HUES6 (cell line): Measurements from ENCODE around the gene RIN3.

Experiments
- H3K27ac ChIP-seq: 2 replicates; pipeline ENCODE4 v1.7.0; 2013; ENCODE audit warnings: low read depth, mild to moderate bottlenecking, low read length, inconsistent platforms
- H3K27me3 ChIP-seq: 2 replicates; pipeline ENCODE4 v1.6.1; 2013; ENCODE audit warnings: low read length; ENCODE audit not compliant: control insufficient read depth, insufficient read depth
- H3K36me3 ChIP-seq: 2 replicates; pipeline ENCODE4 v1.6.1; 2013; ENCODE audit warnings: low read length; ENCODE audit not compliant: control insufficient read depth, insufficient read depth
- H3K4me1 ChIP-seq: 2 replicates; pipeline ENCODE4 v1.6.1; 2013; ENCODE audit warnings: low read length; ENCODE audit not compliant: control insufficient read depth, insufficient read depth
- H3K4me3 ChIP-seq: 2 replicates; pipeline ENCODE4 v1.5.1; 2013; ENCODE audit warnings: low read depth, low read length
- H3K9ac ChIP-seq: one replicate; pipeline ENCODE4 v1.6.1; 2013; ENCODE audit warnings: mild to moderate bottlenecking, low read length
- H3K9me3 ChIP-seq: 2 replicates; pipeline ENCODE4 v1.6.1; 2013; ENCODE audit warnings: low read depth, low read length; ENCODE audit not compliant: control insufficient read depth, insufficient read depth

RIN3 gene

GRCh38 chr14:92489394-92490238 lies 24.0 kb upstream of the RIN3 start:
- Histone ChIP-seq H3K4me1 (peaks cover 5% of the 10 kb centered on the region; the same call in 1 of the 2 replicates), H3K4me3 (no peak overlapping the region), H3K27me3 (no peaks in the 10 kb centered on the region), H3K9me3 (no peaks in the 10 kb centered on the region), H3K9ac (no peak overlapping the region), H3K27ac (no peak overlapping the region), H3K36me3 (no peaks in the 10 kb centered on the region)

GRCh38 chr14:92490239-92490959 lies 23.2 kb upstream of the RIN3 start:
- Histone ChIP-seq H3K27me3 (no peaks in the 10 kb centered on the region), H3K27ac (no peak overlapping the region), H3K4me3 (no peak overlapping the region), H3K36me3 (no peaks in the 10 kb centered on the region), H3K4me1 (peaks cover 5% of the 10 kb centered on the region; the same call in 1 of the 2 replicates), H3K9ac (no peak overlapping the region), H3K9me3 (no peaks in the 10 kb centered on the region)

- Histone ChIP-seq H3K4me3 (no peak overlapping the region), H3K9ac (no peak overlapping the region), H3K27me3 (no peaks in the 10 kb centered on the region), H3K27ac (no peak overlapping the region), H3K9me3 (no peaks in the 10 kb centered on the region), H3K36me3 (no peaks in the 10 kb centered on the region), H3K4me1 (peaks cover 5% of the 10 kb centered on the region; the same call in 1 of the 2 replicates)
These were observed 21.8 kb upstream of the RIN3 start for GRCh38 chr14:92491782-92492181.

GRCh38 chr14:92492258-92492657 lies 21.3 kb upstream of the RIN3 start:
- Histone ChIP-seq H3K9me3 (no peaks in the 10 kb centered on the region), H3K4me3 (no peak overlapping the region), H3K9ac (no peak overlapping the region), H3K36me3 (no peaks in the 10 kb centered on the region), H3K27ac (no peak overlapping the region), H3K4me1 (peaks cover 7% of the 10 kb centered on the region; the same call in 1 of the 2 replicates), H3K27me3 (no peaks in the 10 kb centered on the region)

GRCh38 chr14:92493024-92493423 lies 20.6 kb upstream of the RIN3 start:
- peaks cover 8% of the 10 kb centered on the region; the same call in 1 of the 2 replicates for H3K4me1 ChIP-seq
- no peak overlapping the region for H3K9ac ChIP-seq
- H3K4me3 ChIP-seq: no peak overlapping the region
- H3K36me3 ChIP-seq: no peaks in the 10 kb centered on the region
- no peaks in the 10 kb centered on the region for H3K27me3 ChIP-seq
- H3K9me3 ChIP-seq: no peaks in the 10 kb centered on the region
- H3K27ac ChIP-seq: no peak overlapping the region

GRCh38 chr14:92493492-92493891 lies 20.1 kb upstream of the RIN3 start:
- no peaks in the 10 kb centered on the region for H3K9me3 ChIP-seq
- no peak overlapping the region for H3K27ac ChIP-seq
- peaks cover 8% of the 10 kb centered on the region; the same call in 1 of the 2 replicates for H3K4me1 ChIP-seq
- no peaks in the 10 kb centered on the region for H3K36me3 ChIP-seq
- H3K9ac ChIP-seq: no peak overlapping the region
- H3K27me3 ChIP-seq: no peaks in the 10 kb centered on the region
- no peak overlapping the region for H3K4me3 ChIP-seq

- H3K27ac ChIP-seq: no peak overlapping the region
- H3K27me3 ChIP-seq: no peaks in the 10 kb centered on the region
- H3K9ac ChIP-seq: no peak overlapping the region
- no peaks in the 10 kb centered on the region for H3K36me3 ChIP-seq
- H3K9me3 ChIP-seq: no peaks in the 10 kb centered on the region
- H3K4me1 ChIP-seq: peaks cover 8% of the 10 kb centered on the region; the same call in 1 of the 2 replicates
- H3K4me3 ChIP-seq: no peak overlapping the region
These were observed 19.1 kb upstream of the RIN3 start for GRCh38 chr14:92494512-92494911.

GRCh38 chr14:92495027-92495426 lies 18.6 kb upstream of the RIN3 start:
- Histone ChIP-seq H3K9me3 (no peaks in the 10 kb centered on the region), H3K36me3 (no peaks in the 10 kb centered on the region), H3K4me3 (no peak overlapping the region), H3K27ac (no peak overlapping the region), H3K4me1 (peaks cover 8% of the 10 kb centered on the region; the same call in 1 of the 2 replicates), H3K27me3 (no peaks in the 10 kb centered on the region), H3K9ac (no peak overlapping the region)

GRCh38 chr14:92496191-92496857 lies 17.3 kb upstream of the RIN3 start:
- H3K4me1 ChIP-seq: peaks cover 16% of the 10 kb centered on the region; the same call in 1 of the 2 replicates
- H3K9me3 ChIP-seq: no peaks in the 10 kb centered on the region
- H3K36me3 ChIP-seq: no peaks in the 10 kb centered on the region
- H3K4me3 ChIP-seq: no peak overlapping the region
- H3K27me3 ChIP-seq: no peaks in the 10 kb centered on the region
- H3K27ac ChIP-seq: no peak overlapping the region
- H3K9ac ChIP-seq: no peak overlapping the region

GRCh38 chr14:92497391-92497790 lies 16.2 kb upstream of the RIN3 start:
- Histone ChIP-seq H3K9me3 (no peaks in the 10 kb centered on the region), H3K36me3 (no peaks in the 10 kb centered on the region), H3K4me1 (peaks cover 16% of the 10 kb centered on the region; the same call in 1 of the 2 replicates), H3K27ac (no peak overlapping the region), H3K27me3 (no peaks in the 10 kb centered on the region), H3K4me3 (no peak overlapping the region), H3K9ac (no peak overlapping the region)
